H1 (cell line): ENCODE results near the gene TRIAP1. TPM values are rescaled to one million over a fixed set of nuclear protein-coding genes. Genes with fewer than 3 reads are reported as not detected.

Experiments
- CTBP2 ChIP-seq: IDR thresholded peaks from 2 replicates; pipeline ENCODE4 v1.7.0; 2011; ENCODE audit warnings: borderline replicate concordance, mild to moderate bottlenecking, moderate library complexity, mixed read lengths, low read length; ENCODE audit not compliant: insufficient read depth, insufficient read length
- NANOG ChIP-seq: IDR thresholded peaks from 2 replicates; pipeline ENCODE4 v1.6.1; 2011; ENCODE audit warnings: low read length, low read depth, mild to moderate bottlenecking, inconsistent platforms; ENCODE audit not compliant: insufficient read depth, poor library complexity, severe bottlenecking
- POLR2A ChIP-seq, 2 experiments: IDR thresholded peaks; 1 replicate in 1 of 2; 2 replicates in 1 of 2; pipeline ENCODE4 v1.6.1; 2011; ENCODE audit warnings: low read depth in 2 of 2, low read length in 2 of 2, mild to moderate bottlenecking in 2 of 2; ENCODE audit errors: control extremely low read depth in 1 of 2
- SIN3A ChIP-seq, 2 experiments: IDR thresholded peaks in 1 of 2; conservative IDR thresholded peaks in 1 of 2; 2 replicates each; pipeline ENCODE4 v1.6.1; 2011 to 2012; ENCODE audit warnings: low read length in 2 of 2, improper control_type of control experiment in 1 of 2, low read depth in 1 of 2, mild to moderate bottlenecking in 1 of 2
- polyA plus RNA-seq, 7 experiments: library from polyadenylated mRNA; depleted of rRNA in 3 of 7; stranded (reverse) in 5 of 7; unstranded in 2 of 7; fragments of >200 nt in 5 of 7; fragments of 200-250 nt in 2 of 7; gene quantifications; 1 replicate in 5 of 7; 2 replicates in 1 of 7; 4 replicates in 1 of 7; pipeline versions ENCODE4 v1.2.1 to v1.2.3, GENCODE V29; 2011 to 2013; ENCODE audit warnings: missing spikeins in 2 of 7, mixed read lengths in 2 of 7
- total RNA-seq: library from RNA; stranded (reverse); fragmentation: NEBNext Ultra II Directional; extraction: Animal tissue kit (Norgen Biotek cat#: 25700); gene quantifications from 2 replicates; pipeline ENCODE4 v1.2.1, GENCODE V29; 2021

The TRIAP1 gene
- total and polyA plus RNA-seq, 2 of the 8 experiments (the other 6 are each of a cell fraction or from before 2014, with no cell fraction given): 42.0 to 63.4 TPM

- TF ChIP-seq NANOG (no peak), CTBP2 (no peak), SIN3A (conservative IDR thresholded peaks at IDR 0.05 in 1 of 2, IDR thresholded peaks at IDR 0.05 in 1 of 2; ENCODE audit: low read depth in 1 of 2, low read length in 2 of 2) (peak; percentile 82 to 99; a peak in 3 of 4 replicates), POLR2A (IDR thresholded peaks at IDR 0.05; ENCODE audit: control extremely low read depth in 1 of 2, low read depth in 2 of 2, low read length in 2 of 2) (peak; percentile 89 to 96)
Observed at GRCh38 chr12:120445911-120446843, at the start of gene TRIAP1, which contains the start of gene GATC (continued).
